C4-2B (cell line): Measurements from ENCODE around the gene FBN3.

Experiments
- ZFX ChIP-seq: fragments of 450-650 bp; IDR thresholded peaks from 2 replicates; pipeline ENCODE4 v1.6.1; 2017
- TF ChIP-seq, protein P1 (sequence below): fragments of 450-650 bp; conservative IDR thresholded peaks from 2 replicates; pipeline ENCODE4 v1.5.1; 2017; ENCODE audit warnings: mild to moderate bottlenecking

DNA sequence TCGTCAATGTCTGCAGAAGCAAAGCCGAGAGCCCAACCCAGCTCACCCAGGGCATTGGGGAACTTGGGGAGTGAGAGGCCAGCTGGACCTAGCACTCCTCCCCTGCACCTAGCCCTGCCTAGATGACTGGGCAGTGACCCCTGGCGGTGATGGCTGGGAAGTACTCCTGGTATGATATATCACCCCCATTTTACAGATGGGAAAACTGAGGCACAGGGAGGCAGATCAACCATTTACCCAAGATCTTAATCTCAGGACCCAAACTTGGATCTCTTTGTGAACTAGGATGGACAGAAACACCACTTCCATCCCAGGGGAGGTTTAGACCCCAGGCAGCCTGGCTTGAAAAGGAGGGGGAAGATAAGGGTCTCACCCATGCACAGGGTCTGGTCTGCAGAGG is 53.3 kb downstream of the FBN3 start:
- TF ChIP-seq, protein P1, sequence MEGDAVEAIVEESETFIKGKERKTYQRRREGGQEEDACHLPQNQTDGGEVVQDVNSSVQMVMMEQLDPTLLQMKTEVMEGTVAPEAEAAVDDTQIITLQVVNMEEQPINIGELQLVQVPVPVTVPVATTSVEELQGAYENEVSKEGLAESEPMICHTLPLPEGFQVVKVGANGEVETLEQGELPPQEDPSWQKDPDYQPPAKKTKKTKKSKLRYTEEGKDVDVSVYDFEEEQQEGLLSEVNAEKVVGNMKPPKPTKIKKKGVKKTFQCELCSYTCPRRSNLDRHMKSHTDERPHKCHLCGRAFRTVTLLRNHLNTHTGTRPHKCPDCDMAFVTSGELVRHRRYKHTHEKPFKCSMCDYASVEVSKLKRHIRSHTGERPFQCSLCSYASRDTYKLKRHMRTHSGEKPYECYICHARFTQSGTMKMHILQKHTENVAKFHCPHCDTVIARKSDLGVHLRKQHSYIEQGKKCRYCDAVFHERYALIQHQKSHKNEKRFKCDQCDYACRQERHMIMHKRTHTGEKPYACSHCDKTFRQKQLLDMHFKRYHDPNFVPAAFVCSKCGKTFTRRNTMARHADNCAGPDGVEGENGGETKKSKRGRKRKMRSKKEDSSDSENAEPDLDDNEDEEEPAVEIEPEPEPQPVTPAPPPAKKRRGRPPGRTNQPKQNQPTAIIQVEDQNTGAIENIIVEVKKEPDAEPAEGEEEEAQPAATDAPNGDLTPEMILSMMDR: no peak; the same call in 1 of the 2 replicates
- TF ChIP-seq ZFX: no peak
